ENCODE results near the gene SPTBN1. TPM values are rescaled to one million over a fixed set of nuclear protein-coding genes. Genes with fewer than 3 reads are reported as not detected.

The SPTBN1 gene
- total and polyA plus RNA-seq, 2 of the 13 experiments (the other 11 are each of a cell fraction or from before 2014, with no cell fraction given) = 123 to 299 TPM

GRCh38 chr2:54572262-54572635 lies 116.1 kb downstream of the SPTBN1 start (continued):
- TF ChIP-seq MLX (CRISPR knock-in tag; IDR thresholded peaks at IDR 0.05) (peak; percentile 47; the same call in 1 of the 2 replicates), ZNF513 (CRISPR knock-in tag; conservative IDR thresholded peaks at IDR 0.05) (no peak), TGIF2 (CRISPR knock-in tag; IDR thresholded peaks at IDR 0.05) (0 out of 2 replicates have a peak, but pooled peaks have one; percentile 49), ZSCAN9 (CRISPR knock-in tag; IDR thresholded peaks at IDR 0.05; ENCODE audit: borderline replicate concordance) (0 out of 2 replicates have a peak, but pooled peaks have one; percentile 43), ZNF101 (CRISPR knock-in tag; IDR thresholded peaks at IDR 0.05; ENCODE audit: borderline replicate concordance, low read depth) (no peak), TEF (CRISPR knock-in tag; IDR thresholded peaks at IDR 0.05) (peak; percentile 61; the same call in 1 of the 2 replicates), CREBL2 (CRISPR knock-in tag; IDR thresholded peaks at IDR 0.05; ENCODE audit: borderline replicate concordance) (no peak), CHD2 (IDR thresholded peaks at IDR 0.05; ENCODE audit: low read depth, low read length) (no peak), CCDC6 (CRISPR knock-in tag; IDR thresholded peaks at IDR 0.05) (no peak), ZNF530 (CRISPR knock-in tag; IDR thresholded peaks at IDR 0.05; ENCODE audit: low read depth) (no peak), CEBPZ (IDR thresholded peaks at IDR 0.05; ENCODE audit: low read length) (no peak), TFAP4 (IDR thresholded peaks at IDR 0.05; ENCODE audit: borderline replicate concordance, low read depth) (peak; percentile 43; the same call in 1 of the 2 replicates), ZBTB2 (CRISPR knock-in tag; IDR thresholded peaks at IDR 0.05; ENCODE audit: low read depth) (no peak), HNF4G (IDR thresholded peaks at IDR 0.05; ENCODE audit: borderline replicate concordance, low read depth, low read length) (peak; percentile 66), HNF4G (CRISPR knock-in tag; IDR thresholded peaks at IDR 0.05; ENCODE audit: borderline replicate concordance, low read depth) (0 out of 2 replicates have a peak, but pooled peaks have one; percentile 30), ATRX (CRISPR knock-in tag; IDR thresholded peaks at IDR 0.05; ENCODE audit: borderline replicate concordance) (no peak), ZNF607 (CRISPR knock-in tag; IDR thresholded peaks at IDR 0.05; ENCODE audit: borderline replicate concordance) (no peak; the same call in 1 of the 2 replicates), ZSCAN5A (CRISPR knock-in tag; IDR thresholded peaks at IDR 0.05; ENCODE audit: borderline replicate concordance) (no peak), KDM1A (CRISPR knock-in tag; IDR thresholded peaks at IDR 0.05) (peak; percentile 28; the same call in 1 of the 2 replicates)
